Measurements from ENCODE around the gene AQP6.

The AQP6 gene

DNA sequence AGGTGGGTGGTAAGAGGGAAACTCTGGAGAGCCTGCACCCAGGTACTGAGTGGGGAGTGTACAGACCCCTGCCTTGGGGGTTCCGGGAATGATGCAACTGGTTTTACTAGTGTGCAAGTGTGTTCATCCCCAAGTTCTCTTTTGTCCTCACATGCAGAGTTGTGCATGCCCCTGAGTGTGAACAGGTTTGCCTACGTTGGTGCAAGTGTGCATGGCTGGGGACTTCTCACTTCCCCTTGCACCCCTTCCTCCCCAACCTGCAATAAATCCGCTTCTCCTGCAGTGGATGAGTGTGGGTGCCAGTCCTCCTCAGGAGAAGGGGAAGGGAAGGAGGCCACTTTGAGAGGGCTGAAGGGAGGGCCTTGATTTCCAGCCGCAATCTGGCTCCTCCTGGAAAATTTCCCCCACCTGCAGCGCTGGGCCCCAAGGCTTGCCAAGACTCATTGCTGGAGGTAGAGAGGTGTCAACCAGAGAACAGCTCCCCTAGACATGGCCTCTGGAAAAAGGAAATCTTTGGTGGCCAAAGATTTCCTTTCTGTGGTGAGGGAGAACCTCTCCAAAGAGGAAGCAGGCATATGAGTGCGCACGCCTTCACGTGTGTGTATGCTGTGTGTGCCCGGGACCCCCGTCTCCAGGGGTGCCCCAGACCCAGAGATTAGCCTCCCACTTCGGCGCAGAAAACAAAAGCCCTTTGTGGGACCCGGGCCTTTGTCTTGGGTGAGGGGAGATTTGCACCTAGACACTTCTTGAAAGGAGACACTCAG lies 16.7 kb upstream of the AQP6 start:
- Histone ChIP-seq H3K4me1 (ENCODE audit: control extremely low read depth in 1 of 4, control insufficient read depth in 4 of 4, insufficient read depth in 4 of 4, low read length in 3 of 4) (peaks cover 6 to 36% (median 29%) of the 10 kb centered on the region in 4 experiments), H3K27me3 (replicated peaks in 2 of 5; ENCODE audit: control insufficient read depth in 4 of 5, insufficient read depth in 5 of 5, low read length in 4 of 5) (peaks cover 0 to 99% (median 79%) of the 10 kb centered on the region in 5 experiments), H3K4me3 (ENCODE audit: control insufficient read depth in 1 of 7, extremely low read depth in 1 of 7, insufficient read depth in 4 of 7, low read depth in 2 of 7, low read length in 6 of 7) (peak overlapping the region in 1 of 7 experiments; percentile 11), H3K9me3 (ENCODE audit: control extremely low read depth in 1 of 5, control insufficient read depth in 4 of 5, insufficient read depth in 2 of 5, low read depth in 1 of 5, low read length in 4 of 5) (no peaks in the 10 kb centered on the region), H3K27ac (ENCODE audit: insufficient read depth in 1 of 2, low read depth in 1 of 2, low read length in 2 of 2, poor library complexity in 1 of 2, severe bottlenecking in 2 of 2) (no peak overlapping the region), H3K36me3 (ENCODE audit: control insufficient read depth in 4 of 4, insufficient read depth in 4 of 4, low read length in 3 of 4) (no peaks in the 10 kb centered on the region)
- peak; percentile 57 to 75 (median 73) for DNase-seq
- ChIA-PET POLR2A (interaction anchor here (0.6 kb wide), 1 partner anchor 100 kb away, joined by 3 read pairs; no protein-coding TSS in a partner anchor), CTCF (interaction anchor here (0.8 to 5.4 kb wide), 6 partner anchors 10 to 103 kb away, joined by 3 to 32 read pairs (median 4); no protein-coding TSS in a partner anchor)
- 1% methylated on average over 11 of the region's 13 CpGs for WGBS (ENCODE audit: insufficient coverage)

DNA sequence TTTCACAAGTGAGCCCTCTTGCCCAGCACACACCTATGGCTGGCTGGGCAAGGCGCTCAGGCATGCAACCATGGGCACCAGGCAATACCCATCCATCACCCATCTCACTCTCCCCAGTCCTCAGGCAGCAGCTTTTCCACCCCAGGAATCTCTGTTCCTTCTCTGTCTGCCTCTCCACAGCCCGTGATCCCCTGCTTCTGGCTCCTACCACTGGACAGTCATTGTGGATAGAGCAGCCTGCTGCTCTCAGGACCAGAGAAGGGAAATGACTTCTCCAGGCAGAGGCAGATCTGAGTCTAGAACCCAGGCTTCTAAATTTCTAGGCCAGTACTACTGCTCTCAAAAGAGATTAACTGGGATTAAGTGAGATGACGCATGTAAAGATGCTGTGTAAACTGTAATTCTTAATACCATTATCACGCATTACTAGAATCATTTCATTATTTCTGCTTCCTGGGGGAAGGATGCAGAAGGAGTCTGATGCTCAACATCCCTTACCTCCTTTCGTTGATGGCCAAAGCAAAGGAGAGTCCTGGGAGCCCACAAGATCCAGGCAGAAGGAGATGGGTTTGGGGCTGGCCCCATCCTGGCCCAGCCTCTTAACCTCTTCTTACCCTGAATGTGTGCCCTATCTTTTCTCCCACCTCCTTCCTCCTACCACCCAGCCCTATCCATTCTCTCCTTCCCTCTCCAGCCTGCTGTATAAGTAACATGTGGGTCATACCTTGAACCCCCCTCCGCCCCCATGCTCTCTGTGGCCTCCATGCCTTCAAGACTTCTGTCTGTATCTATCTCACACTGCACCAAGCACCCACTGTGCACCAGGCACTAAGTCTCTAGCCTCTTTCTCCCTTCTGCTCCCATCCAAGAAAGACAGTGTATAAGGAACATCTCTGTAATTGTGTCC lies 15.8 kb upstream of the AQP6 start:
- Histone ChIP-seq H3K27ac (ENCODE audit: insufficient read depth in 1 of 2, low read depth in 1 of 2, low read length in 2 of 2, poor library complexity in 1 of 2, severe bottlenecking in 2 of 2) (no peak overlapping the region), H3K4me3 (ENCODE audit: control insufficient read depth in 1 of 7, extremely low read depth in 1 of 7, insufficient read depth in 4 of 7, low read depth in 2 of 7, low read length in 6 of 7) (no peak overlapping the region), H3K4me1 (ENCODE audit: control extremely low read depth in 1 of 4, control insufficient read depth in 4 of 4, insufficient read depth in 4 of 4, low read length in 3 of 4) (peaks cover 6 to 43% (median 34%) of the 10 kb centered on the region in 4 experiments), H3K36me3 (ENCODE audit: control insufficient read depth in 4 of 4, insufficient read depth in 4 of 4, low read length in 3 of 4) (no peaks in the 10 kb centered on the region), H3K27me3 (replicated peaks in 2 of 5; ENCODE audit: control insufficient read depth in 4 of 5, insufficient read depth in 5 of 5, low read length in 4 of 5) (peaks cover 0 to 97% (median 72%) of the 10 kb centered on the region in 5 experiments), H3K9me3 (ENCODE audit: control extremely low read depth in 1 of 5, control insufficient read depth in 4 of 5, insufficient read depth in 2 of 5, low read depth in 1 of 5, low read length in 4 of 5) (no peaks in the 10 kb centered on the region)
- ChIA-PET POLR2A (no interaction called here), CTCF (interaction anchor here (0.7 to 6.2 kb wide), 7 partner anchors 9 to 114 kb away, joined by 3 to 44 read pairs (median 24); partner anchors contain the start of gene AQP2)
- DNase-seq: no peak
- WGBS (ENCODE audit: insufficient coverage): 73% methylated on average over 3 of the region's 6 CpGs

- H3K9me3 ChIP-seq (ENCODE audit: control extremely low read depth in 1 of 5, control insufficient read depth in 4 of 5, insufficient read depth in 2 of 5, low read depth in 1 of 5, low read length in 4 of 5): no peaks in the 10 kb centered on the region
- H3K36me3 ChIP-seq (ENCODE audit: control insufficient read depth in 4 of 4, insufficient read depth in 4 of 4, low read length in 3 of 4): no peaks in the 10 kb centered on the region
- H3K4me1 ChIP-seq (ENCODE audit: control extremely low read depth in 1 of 4, control insufficient read depth in 4 of 4, insufficient read depth in 4 of 4, low read length in 3 of 4): peaks cover 6 to 43% (median 34%) of the 10 kb centered on the region in 4 experiments
- DNase-seq: no peak
- ChIA-PET CTCF (interaction anchor here (0.7 to 6.2 kb wide), 6 partner anchors 10 to 121 kb away, joined by 3 to 44 read pairs (median 14); partner anchors contain the start of gene AQP2), POLR2A (no interaction called here)
- H3K27ac ChIP-seq (ENCODE audit: insufficient read depth in 1 of 2, low read depth in 1 of 2, low read length in 2 of 2, poor library complexity in 1 of 2, severe bottlenecking in 2 of 2): no peak overlapping the region
- H3K4me3 ChIP-seq (ENCODE audit: control insufficient read depth in 1 of 7, extremely low read depth in 1 of 7, insufficient read depth in 4 of 7, low read depth in 2 of 7, low read length in 6 of 7): no peak overlapping the region
- H3K27me3 ChIP-seq (replicated peaks in 2 of 5; ENCODE audit: control insufficient read depth in 4 of 5, insufficient read depth in 5 of 5, low read length in 4 of 5): peaks cover 0 to 97% (median 68%) of the 10 kb centered on the region in 5 experiments
These were observed 15.2 kb upstream of the AQP6 start for GRCh38 chr12:49957570-49957967.

DNA sequence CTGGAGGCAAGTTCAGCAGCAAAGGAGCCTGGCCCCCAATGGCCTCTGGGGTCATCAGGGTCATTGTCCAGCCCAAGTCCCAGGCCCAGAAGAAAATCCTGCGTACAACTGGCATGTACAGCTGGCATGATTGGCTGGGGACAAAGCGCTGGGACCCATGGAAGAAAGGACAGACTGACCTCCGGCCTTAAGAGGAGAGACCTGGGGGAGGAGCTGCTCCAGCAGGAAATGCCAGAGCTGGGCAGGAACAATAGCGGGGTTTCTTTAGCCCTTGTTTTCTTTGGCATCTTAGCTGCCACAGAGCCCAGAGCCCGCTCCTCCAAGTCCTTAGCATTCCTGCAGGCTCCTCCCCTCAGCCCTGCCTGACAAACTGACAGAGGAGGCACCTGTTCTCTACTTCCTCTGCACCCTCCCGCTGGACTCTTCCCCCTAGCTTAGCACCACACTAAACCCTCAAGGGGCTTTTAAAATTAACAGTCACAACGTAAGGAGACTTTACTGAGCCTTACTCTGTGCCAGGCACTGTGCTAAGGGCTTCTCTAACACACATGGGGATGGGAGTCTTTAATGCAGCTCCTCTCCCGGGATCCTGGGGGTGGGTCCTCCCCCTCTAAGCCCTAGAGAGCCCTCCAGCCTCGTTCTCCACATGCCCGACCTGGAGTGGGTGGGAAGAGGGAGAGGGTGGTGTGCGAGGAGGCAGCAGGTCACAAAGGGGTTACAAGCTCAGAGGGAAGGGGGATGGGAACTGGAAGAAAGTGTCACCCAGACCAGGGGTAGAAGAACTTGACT lies 12.9 kb upstream of the AQP6 start:
- H3K4me3 ChIP-seq (ENCODE audit: control insufficient read depth in 1 of 7, extremely low read depth in 1 of 7, insufficient read depth in 4 of 7, low read depth in 2 of 7, low read length in 6 of 7): no peak overlapping the region
- 18% methylated on average over 9 of the region's 11 CpGs for WGBS (ENCODE audit: insufficient coverage)
- peaks cover 0 to 97% (median 59%) of the 10 kb centered on the region in 5 experiments for H3K27me3 ChIP-seq (replicated peaks in 2 of 5; ENCODE audit: control insufficient read depth in 4 of 5, insufficient read depth in 5 of 5, low read length in 4 of 5)
- H3K36me3 ChIP-seq (ENCODE audit: control insufficient read depth in 4 of 4, insufficient read depth in 4 of 4, low read length in 3 of 4): no peaks in the 10 kb centered on the region
- H3K9me3 ChIP-seq (ENCODE audit: control extremely low read depth in 1 of 5, control insufficient read depth in 4 of 5, insufficient read depth in 2 of 5, low read depth in 1 of 5, low read length in 4 of 5): no peaks in the 10 kb centered on the region
- peaks cover 6 to 42% (median 34%) of the 10 kb centered on the region in 4 experiments for H3K4me1 ChIP-seq (ENCODE audit: control extremely low read depth in 1 of 4, control insufficient read depth in 4 of 4, insufficient read depth in 4 of 4, low read length in 3 of 4)
- ChIA-PET POLR2A (no interaction called here), CTCF (interaction anchor here (0.9 to 6.2 kb wide), 9 partner anchors 8 to 110 kb away, joined by 3 to 44 read pairs (median 6); partner anchors contain the start of gene AQP2)
- DNase-seq: peak in 2 of 3 donors; percentile 88 to 90
- H3K27ac ChIP-seq (ENCODE audit: insufficient read depth in 1 of 2, low read depth in 1 of 2, low read length in 2 of 2, poor library complexity in 1 of 2, severe bottlenecking in 2 of 2): no peak overlapping the region

- peaks cover 6 to 35% (median 27%) of the 10 kb centered on the region in 4 experiments for H3K4me1 ChIP-seq (ENCODE audit: control extremely low read depth in 1 of 4, control insufficient read depth in 4 of 4, insufficient read depth in 4 of 4, low read length in 3 of 4)
- no peak overlapping the region for H3K4me3 ChIP-seq (ENCODE audit: control insufficient read depth in 1 of 7, extremely low read depth in 1 of 7, insufficient read depth in 4 of 7, low read depth in 2 of 7, low read length in 6 of 7)
- H3K36me3 ChIP-seq (ENCODE audit: control insufficient read depth in 4 of 4, insufficient read depth in 4 of 4, low read length in 3 of 4): no peaks in the 10 kb centered on the region
- WGBS (ENCODE audit: insufficient coverage): 29% methylated on average over 9 of the region's 13 CpGs
- no peak overlapping the region for H3K27ac ChIP-seq (ENCODE audit: insufficient read depth in 1 of 2, low read depth in 1 of 2, low read length in 2 of 2, poor library complexity in 1 of 2, severe bottlenecking in 2 of 2)
- DNase-seq: no peak
- ChIA-PET POLR2A (no interaction called here), CTCF (interaction anchor here (0.9 to 12.6 kb wide), 8 partner anchors 13 to 106 kb away, joined by 3 to 209 read pairs (median 5); partner anchors contain the start of gene AQP2)
- H3K9me3 ChIP-seq (ENCODE audit: control extremely low read depth in 1 of 5, control insufficient read depth in 4 of 5, insufficient read depth in 2 of 5, low read depth in 1 of 5, low read length in 4 of 5): no peaks in the 10 kb centered on the region
- peaks cover 0 to 97% (median 55%) of the 10 kb centered on the region in 5 experiments for H3K27me3 ChIP-seq (replicated peaks in 2 of 5; ENCODE audit: control insufficient read depth in 4 of 5, insufficient read depth in 5 of 5, low read length in 4 of 5)
These were observed 12.2 kb upstream of the AQP6 start for GRCh38 chr12:49960474-49961110.
